ENCODE results near the gene CD93. TPM values are rescaled to one million over a fixed set of nuclear protein-coding genes. Genes with fewer than 3 reads are reported as not detected.
A peak's percentile ranks its signal among the peaks of the same experiment; 100 is the strongest.

Gene CD93
- total and polyA plus RNA-seq, 8 donors, result 2.9 to 63.5 (median 6.7) TPM

DNA sequence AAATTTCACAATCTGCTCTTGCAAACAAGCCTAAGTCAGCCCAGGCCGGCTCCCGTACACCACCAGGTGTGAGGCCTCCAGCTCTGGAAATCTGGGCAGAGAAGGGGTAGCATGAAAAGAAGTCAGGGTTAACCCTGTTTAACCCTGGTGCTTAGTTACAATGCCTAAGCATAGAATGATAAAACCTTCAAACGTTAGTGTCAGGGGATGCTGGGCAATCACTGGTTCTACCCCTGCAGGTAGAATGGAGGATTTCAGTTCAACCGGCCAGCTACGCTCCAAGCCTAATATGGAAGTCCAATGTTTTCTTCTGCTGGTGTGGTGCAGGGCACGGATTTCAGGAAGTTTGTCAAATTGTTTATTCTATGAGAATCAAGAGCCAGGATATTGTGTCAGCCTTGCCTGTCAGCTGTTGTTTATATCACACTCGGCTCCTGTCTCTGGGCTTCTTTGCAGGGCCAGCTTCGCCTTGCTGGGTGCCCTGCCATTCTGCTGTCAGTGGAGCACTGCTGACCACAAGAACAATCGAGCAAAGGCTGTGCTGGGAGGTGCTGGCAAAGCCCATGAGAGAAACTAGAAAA, 20.2 kb upstream of the CD93 start:
- 45 to 56% (median 52%) methylated on average over 9 of the region's 9 CpGs for WGBS, 5 donors
- TF ChIP-seq, protein P1, sequence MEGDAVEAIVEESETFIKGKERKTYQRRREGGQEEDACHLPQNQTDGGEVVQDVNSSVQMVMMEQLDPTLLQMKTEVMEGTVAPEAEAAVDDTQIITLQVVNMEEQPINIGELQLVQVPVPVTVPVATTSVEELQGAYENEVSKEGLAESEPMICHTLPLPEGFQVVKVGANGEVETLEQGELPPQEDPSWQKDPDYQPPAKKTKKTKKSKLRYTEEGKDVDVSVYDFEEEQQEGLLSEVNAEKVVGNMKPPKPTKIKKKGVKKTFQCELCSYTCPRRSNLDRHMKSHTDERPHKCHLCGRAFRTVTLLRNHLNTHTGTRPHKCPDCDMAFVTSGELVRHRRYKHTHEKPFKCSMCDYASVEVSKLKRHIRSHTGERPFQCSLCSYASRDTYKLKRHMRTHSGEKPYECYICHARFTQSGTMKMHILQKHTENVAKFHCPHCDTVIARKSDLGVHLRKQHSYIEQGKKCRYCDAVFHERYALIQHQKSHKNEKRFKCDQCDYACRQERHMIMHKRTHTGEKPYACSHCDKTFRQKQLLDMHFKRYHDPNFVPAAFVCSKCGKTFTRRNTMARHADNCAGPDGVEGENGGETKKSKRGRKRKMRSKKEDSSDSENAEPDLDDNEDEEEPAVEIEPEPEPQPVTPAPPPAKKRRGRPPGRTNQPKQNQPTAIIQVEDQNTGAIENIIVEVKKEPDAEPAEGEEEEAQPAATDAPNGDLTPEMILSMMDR (IDR thresholded peaks at IDR 0.05), result peak in 1 of 7 experiments; percentile 18
- no peak for TF ChIP-seq POLR2A (IDR thresholded peaks at IDR 0.05)
- peak; percentile 17 to 56 (median 51) for TF ChIP-seq POLR2AphosphoS5 (IDR thresholded peaks at IDR 0.05)
- TF ChIP-seq EP300 (IDR thresholded peaks at IDR 0.05), result no peak
- Histone ChIP-seq H3K9me3 (no peaks in the 10 kb centered on the region), H3K27ac (peak overlapping the region in 4 of 5 donors; percentile 36 to 73 (median 58)), H3K4me1 (peaks cover 5 to 26% (median 14%) of the 10 kb centered on the region in 4 donors), H3K36me3 (no peaks in the 10 kb centered on the region), H3K27me3 (no peaks in the 10 kb centered on the region), H3K4me3 (no peak overlapping the region)
- peak in 1 of 2 donors; percentile 57 for DNase-seq
- intact Hi-C loops (cut with DNase I; ENCODE audit: low total_unique reads), result no loop called here

DNA sequence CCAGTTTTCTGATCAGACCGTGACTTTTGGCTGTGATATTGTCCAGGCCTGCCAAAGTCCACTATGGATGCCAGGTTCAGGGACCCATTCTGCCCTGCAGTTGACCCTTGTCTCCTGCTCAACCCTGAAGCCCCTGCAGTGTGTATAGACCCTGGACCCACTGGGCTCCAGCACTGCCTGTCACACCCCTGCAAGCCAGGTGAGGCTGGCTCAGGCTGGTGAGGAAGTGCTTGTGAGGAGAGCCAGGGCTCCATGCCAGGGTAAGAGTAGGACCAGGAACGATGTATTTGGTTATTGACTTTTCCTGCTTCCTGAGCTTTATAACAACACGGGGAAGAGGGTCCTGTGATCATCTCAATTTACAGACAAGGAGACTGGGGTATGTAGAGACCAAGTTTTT, 19.1 kb upstream of the CD93 start:
- TF ChIP-seq POLR2A (IDR thresholded peaks at IDR 0.05), result no peak
- TF ChIP-seq EP300 (IDR thresholded peaks at IDR 0.05), result no peak
- TF ChIP-seq, protein P1 (IDR thresholded peaks at IDR 0.05), result no peak
- TF ChIP-seq POLR2AphosphoS5 (IDR thresholded peaks at IDR 0.05), result no peak
- Histone ChIP-seq H3K36me3 (no peaks in the 10 kb centered on the region), H3K27ac (peak overlapping the region in 2 of 5 donors; percentile 71 to 73), H3K4me3 (no peak overlapping the region), H3K4me1 (peaks cover 5 to 26% (median 14%) of the 10 kb centered on the region in 4 donors), H3K27me3 (no peaks in the 10 kb centered on the region), H3K9me3 (no peaks in the 10 kb centered on the region)
- 35 to 53% (median 47%) methylated on average over 2 to 3 of the region's 3 CpGs for WGBS, 5 donors
- no peak for DNase-seq
- intact Hi-C loops (cut with DNase I; ENCODE audit: low total_unique reads), result no loop called here

DNA sequence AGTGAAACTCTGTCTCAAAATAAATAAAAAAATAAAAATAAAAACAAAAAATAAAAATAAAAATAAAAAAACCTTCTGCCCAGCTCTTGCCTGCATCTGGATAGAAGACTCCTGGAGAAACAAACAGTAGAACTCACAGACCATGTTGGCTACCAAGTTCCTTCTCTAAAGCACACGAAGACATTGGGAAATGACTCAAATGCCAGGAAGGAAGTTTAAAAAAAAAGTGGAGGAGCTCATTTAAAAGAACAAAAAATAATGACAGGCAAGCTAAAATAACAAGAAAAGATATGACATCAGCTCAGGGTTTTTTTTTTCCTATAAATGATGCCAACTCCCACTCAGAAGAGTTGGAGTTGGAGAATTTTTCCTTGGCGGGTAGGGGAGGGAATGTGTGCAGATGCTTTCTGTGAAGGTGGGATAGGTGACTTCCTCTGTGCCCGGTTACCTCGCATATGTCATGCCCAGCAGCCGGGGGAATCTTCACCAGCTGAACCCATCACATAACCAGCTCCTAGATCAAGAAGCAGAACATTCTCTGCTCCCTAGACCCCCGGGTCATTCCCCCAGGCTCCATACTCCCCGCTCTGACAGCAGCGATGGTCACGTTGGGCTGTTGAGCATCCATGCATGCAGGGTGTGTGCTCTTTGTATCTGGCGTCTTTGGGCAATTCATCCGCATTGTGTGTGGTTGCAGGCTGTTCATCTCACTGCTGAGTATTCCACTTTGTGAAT, 17.3 kb upstream of the CD93 start:
- H3K36me3 ChIP-seq, result no peaks in the 10 kb centered on the region
- no peaks in the 10 kb centered on the region for H3K27me3 ChIP-seq
- 67 to 87% (median 81%) methylated on average over 11 of the region's 11 CpGs for WGBS, 5 donors
- no peaks in the 10 kb centered on the region for H3K9me3 ChIP-seq
- no peak for DNase-seq
- TF ChIP-seq, protein P1 (IDR thresholded peaks at IDR 0.05), result no peak
- no peak for TF ChIP-seq POLR2A (IDR thresholded peaks at IDR 0.05)
- peak in 1 of 3 donors; percentile 6 for TF ChIP-seq POLR2AphosphoS5 (IDR thresholded peaks at IDR 0.05)
- no peak overlapping the region for H3K4me3 ChIP-seq
- intact Hi-C loops (cut with DNase I; ENCODE audit: low total_unique reads), result no loop called here
- peak overlapping the region in 4 of 5 donors; percentile 21 to 59 (median 46) for H3K27ac ChIP-seq
- peaks cover 5 to 26% (median 14%) of the 10 kb centered on the region in 4 donors for H3K4me1 ChIP-seq

DNA sequence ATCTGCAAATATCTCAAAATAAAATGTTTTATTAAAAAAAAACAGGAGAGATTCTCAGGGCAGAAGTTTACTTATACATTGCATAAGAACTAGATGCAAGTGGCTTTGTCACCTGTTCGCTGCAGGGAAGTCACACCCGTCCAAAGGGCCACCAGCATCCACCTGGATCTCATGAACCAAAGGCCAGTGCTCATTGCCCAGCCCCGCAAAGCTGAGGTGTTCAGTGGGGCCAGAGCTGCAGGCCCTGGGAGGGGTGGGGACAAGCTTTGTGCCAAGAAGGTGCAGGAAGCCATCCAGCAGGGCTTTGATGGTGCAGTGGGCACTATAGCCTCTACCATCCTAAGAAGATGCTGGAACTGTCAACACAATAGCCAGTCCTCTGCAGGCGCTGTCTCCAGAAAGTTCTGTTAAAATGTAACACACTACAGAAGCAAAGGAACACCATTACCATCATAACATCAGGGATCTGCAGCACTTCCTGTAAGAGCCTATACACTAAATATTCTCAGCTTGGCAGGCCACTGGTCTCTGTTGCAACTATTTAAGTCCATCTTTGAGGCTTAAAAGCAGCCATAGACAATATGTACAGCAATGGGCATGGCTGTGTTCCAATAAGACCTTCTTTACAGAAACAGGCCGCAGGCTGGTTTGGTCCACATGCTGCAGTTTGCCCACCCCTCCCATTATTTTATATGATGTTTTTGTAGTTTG, 15.7 kb upstream of the CD93 start:
- Histone ChIP-seq H3K4me1 (peaks cover 5 to 20% (median 12%) of the 10 kb centered on the region in 4 donors), H3K9me3 (no peaks in the 10 kb centered on the region), H3K27ac (no peak overlapping the region), H3K4me3 (no peak overlapping the region), H3K36me3 (no peaks in the 10 kb centered on the region), H3K27me3 (no peaks in the 10 kb centered on the region)
- DNase-seq, result no peak
- intact Hi-C loops (cut with DNase I; ENCODE audit: low total_unique reads), result no loop called here
- WGBS, 5 donors, result 82 to 92% (median 87%) methylated on average over 5 of the region's 5 CpGs
- TF ChIP-seq POLR2A (IDR thresholded peaks at IDR 0.05) (no peak), EP300 (IDR thresholded peaks at IDR 0.05) (no peak), POLR2AphosphoS5 (IDR thresholded peaks at IDR 0.05) (no peak)
- TF ChIP-seq, protein P1 (IDR thresholded peaks at IDR 0.05), result no peak
